Inferior parietal cortex (tissue), 1 donor: Measurements from ENCODE around the gene OSTF1.
A peak's percentile ranks its signal among the peaks of the same experiment; 100 is the strongest.

ENCODE experiments used
- DNase-seq: peaks from one replicate; pipeline ENCODE4 v3.0.0-alpha.2; 2016; ENCODE audit errors: extremely low spot score

OSTF1 gene

DNA sequence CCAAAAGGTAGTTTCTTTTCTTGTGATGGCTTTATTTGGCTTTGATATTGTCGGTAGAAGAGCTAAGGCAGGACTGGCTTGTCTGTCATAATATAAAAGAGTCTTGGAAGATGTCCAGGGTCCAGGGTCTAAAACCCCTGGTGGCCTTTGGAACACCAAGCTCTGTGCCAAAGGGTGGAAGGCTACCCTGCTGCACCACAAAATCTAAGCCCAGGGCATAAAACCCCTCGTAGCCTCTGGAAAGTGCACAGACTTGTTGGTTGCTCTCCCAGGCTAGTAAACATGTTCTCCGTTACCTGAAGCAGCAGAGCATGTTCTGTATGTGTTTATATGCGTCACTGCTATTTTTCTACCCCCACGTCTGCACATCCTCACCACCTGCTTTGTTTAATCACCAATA is 75.5 kb downstream of the OSTF1 start:
- DNase-seq = no peak

DNA sequence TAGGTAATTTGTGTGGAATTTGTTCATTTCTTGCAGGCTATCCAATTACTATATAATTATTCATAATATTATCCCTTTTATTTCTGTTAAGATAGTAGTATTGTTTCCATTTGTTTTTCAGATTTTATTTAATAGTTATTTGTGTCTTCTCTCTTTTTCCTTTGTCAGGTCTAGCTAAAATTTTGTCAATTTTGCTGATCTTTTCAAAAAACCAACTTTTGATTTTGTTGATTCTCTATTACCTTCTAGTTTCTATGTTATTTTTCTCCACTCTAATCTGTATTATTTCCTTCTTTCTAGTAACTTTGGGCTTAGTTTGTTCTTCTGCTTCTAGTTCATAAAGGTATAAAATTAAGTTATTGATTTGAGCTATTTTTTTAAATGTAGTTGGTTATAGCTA is 76.3 kb downstream of the OSTF1 start:
- no peak for DNase-seq

DNA sequence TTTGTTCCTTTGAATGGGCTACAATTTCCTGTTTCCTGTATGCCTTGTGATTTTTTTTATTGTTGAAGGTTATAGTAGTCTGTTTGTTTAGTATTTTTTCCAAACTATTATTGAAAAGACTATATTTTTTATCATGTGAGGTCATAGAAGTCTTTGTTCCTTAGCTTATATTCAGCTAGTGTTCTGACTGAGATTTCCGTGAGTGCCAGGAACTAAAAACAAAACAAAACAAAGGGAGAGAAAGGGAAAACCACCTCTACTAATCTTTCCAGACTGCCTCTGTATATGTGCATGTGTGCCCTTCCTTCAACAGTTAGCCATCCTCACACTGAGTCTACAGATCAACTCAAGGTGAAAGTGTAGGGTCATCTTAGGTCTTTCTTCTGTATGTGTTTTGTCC is 79.0 kb downstream of the OSTF1 start:
- DNase-seq = no peak

DNA sequence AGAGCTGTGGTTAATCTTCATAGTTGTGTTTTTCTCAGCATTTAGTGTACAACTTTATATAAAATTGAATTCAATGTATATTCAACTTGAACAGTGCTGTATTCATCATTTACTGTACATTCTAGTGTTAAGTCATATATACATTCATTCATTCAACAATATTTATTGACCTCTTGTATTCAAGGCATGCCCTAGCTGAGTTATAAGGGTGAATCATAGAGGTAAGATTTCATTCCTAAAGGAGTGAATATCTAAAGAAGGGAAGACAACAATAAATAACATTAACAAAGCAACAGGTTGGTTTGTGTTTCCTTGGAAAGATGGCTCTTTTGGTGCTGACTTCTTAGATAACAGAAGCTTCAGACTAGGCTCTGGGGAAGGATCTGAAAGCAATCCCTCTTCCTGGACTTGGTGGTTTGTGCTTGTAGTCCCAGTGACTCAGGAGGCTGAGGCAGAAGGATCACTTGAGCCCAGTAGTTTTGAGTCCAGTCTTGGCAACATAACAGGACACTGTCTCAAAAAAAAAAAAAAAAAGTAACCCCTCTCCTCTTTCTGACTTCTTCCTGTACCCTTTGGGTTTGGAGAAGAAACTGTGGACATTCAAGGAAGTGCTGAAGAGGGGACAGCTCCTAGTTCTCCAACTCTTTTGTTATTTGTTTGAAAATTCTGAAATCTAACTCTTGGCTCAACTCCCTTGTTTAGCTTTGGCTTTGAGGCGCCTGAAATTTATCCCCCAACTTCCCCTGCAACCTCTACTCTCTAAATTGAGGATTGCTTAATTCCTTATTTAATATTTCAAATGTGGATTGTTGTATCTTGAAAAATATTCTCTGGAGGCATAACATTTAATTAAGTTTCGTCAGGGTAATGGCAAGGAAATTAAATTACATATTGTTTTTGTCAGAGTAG is 80.2 kb downstream of the OSTF1 start:
- DNase-seq = no peak

- DNase-seq = no peak
These were observed 81.3 kb downstream of the OSTF1 start for GRCh38 chr9:75169623-75170022.

DNA sequence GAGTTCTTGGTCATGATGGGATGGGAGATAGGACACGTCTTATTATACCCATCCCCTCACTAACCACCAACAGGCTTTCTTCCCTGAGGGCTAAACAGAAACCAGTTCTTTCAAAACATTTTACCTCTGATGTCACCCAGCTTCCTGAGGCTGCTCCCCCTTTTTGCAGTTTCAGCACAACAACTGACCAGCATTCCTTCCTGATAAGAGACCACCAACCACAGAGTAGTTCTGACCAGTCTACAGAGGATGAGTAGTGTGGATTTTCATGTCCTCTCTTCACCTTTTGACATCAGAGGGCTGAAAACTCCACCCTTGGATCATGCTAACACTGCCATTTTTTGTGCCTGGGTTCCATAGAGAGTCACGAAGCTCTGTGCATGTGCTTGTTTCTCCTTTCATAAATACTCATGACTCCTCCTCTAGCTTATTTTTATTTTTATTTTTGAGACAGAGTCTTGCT is 82.6 kb downstream of the OSTF1 start:
- no peak for DNase-seq

GRCh38 chr9:75175395-75175794 is 87.1 kb downstream of the OSTF1 start:
- no peak for DNase-seq

- no peak for DNase-seq
These were observed 87.7 kb downstream of the OSTF1 start for GRCh38 chr9:75176037-75176436.

DNA sequence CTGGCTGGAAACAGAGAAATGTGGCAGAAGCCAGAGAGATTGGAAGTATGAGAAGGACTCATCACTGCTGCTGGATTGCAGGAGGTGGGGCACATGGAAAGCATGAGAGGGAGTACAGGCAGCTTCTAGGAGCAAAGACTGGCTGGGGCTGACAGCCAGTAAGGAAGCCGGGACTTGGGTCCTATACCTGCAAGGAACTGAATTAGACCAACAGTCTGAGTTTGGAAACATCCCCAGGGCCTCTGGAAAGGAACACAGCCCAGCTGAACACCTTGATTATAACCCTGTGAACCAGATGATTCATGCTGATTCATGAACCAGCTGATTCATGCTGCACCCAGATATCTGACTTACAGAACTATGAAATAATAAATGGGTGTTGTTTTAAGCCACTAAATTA is 93.4 kb downstream of the OSTF1 start:
- DNase-seq = no peak

DNA sequence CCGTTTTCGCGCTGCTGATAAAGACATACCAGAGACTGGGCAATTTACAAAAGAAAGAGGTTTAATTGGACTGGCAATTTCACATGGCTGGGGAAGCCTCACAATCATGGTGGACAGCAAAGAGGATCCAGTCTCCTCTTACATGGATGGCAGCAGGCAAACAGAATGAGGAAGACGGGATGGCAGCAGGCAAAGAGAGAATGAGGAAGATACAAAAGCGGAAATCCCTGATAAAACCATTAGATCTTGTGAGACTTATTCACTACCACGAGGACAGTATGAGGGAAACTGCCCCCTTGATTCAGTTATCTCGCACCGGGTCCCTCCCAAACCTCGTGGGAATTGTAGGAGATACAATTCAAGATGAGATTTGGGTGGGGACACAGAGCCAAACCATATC is 95.0 kb downstream of the OSTF1 start:
- no peak for DNase-seq

DNA sequence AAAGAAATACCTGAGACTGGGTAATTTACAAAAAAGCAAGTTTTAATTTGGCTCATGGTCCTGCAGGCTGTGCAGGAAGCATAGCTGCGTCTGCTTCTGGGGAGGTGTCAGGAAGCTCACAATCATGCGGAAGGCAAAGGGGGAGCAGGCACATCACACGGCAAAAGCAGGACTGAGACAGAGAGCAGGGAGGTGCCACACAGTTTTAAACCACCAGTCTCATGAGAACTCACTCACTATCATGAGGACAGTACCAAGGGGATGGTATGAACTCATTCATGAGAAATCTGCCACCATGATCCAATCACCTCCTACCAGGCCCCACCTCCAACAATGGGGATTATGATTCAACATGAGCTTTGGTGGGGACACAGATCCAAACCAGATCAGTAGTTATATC is 96.2 kb downstream of the OSTF1 start:
- DNase-seq = no peak

GRCh38 chr9:75185585-75186170 is 97.4 kb downstream of the OSTF1 start:
- no peak for DNase-seq

DNA sequence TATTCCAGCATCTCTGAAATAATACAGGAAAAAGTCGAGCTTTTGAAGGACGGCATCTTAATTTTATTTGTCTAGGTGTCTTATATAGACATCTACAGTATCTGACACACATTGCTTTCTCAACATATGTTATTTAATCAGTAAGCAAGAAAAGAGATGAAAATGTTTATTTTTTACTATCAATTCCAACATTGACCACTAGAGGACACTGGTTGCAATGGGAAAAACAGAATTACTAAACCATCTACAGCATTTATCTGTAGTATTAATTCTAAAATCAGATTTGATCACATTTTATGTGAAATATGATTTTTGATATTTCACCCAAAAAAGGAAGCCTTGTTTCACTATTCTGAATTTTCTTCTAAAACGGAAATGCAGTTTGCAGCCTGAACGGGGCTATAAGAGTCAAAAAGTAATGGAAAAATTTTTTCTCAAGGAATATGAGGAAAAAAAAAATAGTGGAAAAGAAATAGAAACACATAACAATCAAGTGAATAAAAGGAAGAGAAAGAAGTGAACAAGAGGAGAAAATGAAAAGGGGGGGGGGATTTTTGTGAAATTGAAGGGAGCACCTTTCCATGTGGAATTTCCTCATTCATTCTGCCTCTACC is 98.6 kb downstream of the OSTF1 start:
- DNase-seq = peak; percentile 65

GRCh38 chr9:75188756-75189155 is 100.4 kb downstream of the OSTF1 start:
- DNase-seq = no peak

DNA sequence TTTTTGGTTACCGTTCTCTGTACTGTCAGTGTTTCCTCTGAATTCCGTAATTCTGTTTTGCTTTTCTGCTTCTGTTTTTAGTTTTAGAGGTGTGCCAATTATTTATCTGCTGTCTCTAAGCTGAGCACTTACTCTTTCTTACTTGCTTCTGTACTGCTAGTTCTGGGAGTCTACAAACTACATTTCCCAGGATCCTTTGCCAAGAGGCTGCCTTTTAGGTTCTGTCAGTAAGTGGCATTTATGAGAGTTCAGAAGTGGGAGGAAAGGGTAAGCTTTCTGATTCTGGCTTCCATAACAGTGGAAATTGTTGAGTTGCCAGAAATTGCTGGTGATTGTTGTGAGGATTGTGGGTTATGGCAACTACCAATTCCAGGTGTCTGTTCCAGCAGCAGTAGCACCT is 102.4 kb downstream of the OSTF1 start:
- no peak for DNase-seq
